ENCODE data around the gene PLXDC2. TPM values are rescaled to one million over a fixed set of nuclear protein-coding genes. Genes with fewer than 3 reads are reported as not detected.

The PLXDC2 gene
- total RNA-seq, 1 donor from 2014 or later = 7.5 TPM

DNA sequence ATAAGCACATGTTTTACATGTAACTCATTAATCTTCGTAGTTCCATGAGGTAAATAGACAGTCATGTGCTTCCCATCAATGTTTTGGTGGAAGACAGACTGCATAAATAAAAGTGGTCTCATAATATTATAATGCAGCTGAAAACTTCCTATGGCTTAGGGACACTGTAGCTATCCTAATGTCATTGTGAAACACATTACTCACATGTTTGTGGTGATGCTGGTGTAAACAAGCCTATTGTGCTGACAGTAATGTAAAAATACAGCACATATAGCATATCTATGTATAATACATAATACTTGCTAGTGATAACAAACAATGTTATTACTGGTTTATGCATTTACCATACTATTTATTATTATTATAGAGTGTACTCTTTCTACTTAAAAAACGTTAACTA is 37.2 kb upstream of the PLXDC2 start:
- TF ChIP-seq CTCF (IDR thresholded peaks at IDR 0.05; ENCODE audit: insufficient read depth, low read length, poor library complexity, severe bottlenecking) = no peak
- Histone ChIP-seq H3K4me3 (ENCODE audit: low read depth, low read length) (no peak overlapping the region), H3K36me3 (ENCODE audit: control insufficient read depth, insufficient read depth, low read length) (no peaks in the 10 kb centered on the region), H3K27me3 (ENCODE audit: control insufficient read depth, insufficient read depth, low read length) (no peaks in the 10 kb centered on the region)
- DNase-seq (ENCODE audit: low read depth) = no peak

DNA sequence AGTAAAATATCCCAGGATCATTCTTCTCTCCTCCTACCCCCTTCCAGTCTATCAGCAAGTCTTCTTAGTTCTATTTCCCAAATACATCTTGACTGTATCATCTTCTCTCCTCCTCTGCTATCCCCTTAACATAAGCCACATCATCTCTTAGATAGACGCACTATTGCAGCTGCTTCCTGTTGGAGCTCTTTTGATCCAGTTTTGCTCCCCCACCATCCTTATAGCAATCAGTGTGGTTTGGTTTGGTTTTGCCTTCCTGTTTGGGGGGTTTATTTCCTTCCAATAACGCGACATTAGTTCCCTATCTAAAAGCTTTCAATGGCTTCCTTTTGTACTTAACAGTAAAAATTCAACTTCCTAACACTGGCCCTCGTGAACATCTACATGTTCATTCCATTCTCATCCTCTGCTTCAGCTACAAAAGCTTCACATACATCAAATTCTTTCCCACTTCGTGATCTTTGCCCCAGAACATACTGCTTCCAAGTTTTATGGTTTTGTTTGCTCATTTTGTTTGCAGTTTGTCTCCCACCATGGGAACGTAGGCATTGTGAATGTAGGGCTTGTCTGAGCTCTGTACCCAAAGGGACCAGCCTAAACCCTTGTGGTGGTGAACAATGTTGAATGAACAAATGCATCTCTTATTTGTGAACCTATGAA is 33.7 kb upstream of the PLXDC2 start:
- no peak for DNase-seq (ENCODE audit: low read depth)
- Histone ChIP-seq H3K27me3 (ENCODE audit: control insufficient read depth, insufficient read depth, low read length) (no peaks in the 10 kb centered on the region), H3K4me3 (ENCODE audit: low read depth, low read length) (no peak overlapping the region), H3K36me3 (ENCODE audit: control insufficient read depth, insufficient read depth, low read length) (no peaks in the 10 kb centered on the region)
- no peak for TF ChIP-seq CTCF (IDR thresholded peaks at IDR 0.05; ENCODE audit: insufficient read depth, low read length, poor library complexity, severe bottlenecking)

- DNase-seq (ENCODE audit: low read depth) = no peak
- TF ChIP-seq CTCF (IDR thresholded peaks at IDR 0.05; ENCODE audit: insufficient read depth, low read length, poor library complexity, severe bottlenecking) = no peak
- Histone ChIP-seq H3K36me3 (ENCODE audit: control insufficient read depth, insufficient read depth, low read length) (no peaks in the 10 kb centered on the region), H3K27me3 (ENCODE audit: control insufficient read depth, insufficient read depth, low read length) (no peaks in the 10 kb centered on the region), H3K4me3 (ENCODE audit: low read depth, low read length) (no peak overlapping the region)
Measured at GRCh38 chr10:19783721-19784120, 32.5 kb upstream of the PLXDC2 start.

DNA sequence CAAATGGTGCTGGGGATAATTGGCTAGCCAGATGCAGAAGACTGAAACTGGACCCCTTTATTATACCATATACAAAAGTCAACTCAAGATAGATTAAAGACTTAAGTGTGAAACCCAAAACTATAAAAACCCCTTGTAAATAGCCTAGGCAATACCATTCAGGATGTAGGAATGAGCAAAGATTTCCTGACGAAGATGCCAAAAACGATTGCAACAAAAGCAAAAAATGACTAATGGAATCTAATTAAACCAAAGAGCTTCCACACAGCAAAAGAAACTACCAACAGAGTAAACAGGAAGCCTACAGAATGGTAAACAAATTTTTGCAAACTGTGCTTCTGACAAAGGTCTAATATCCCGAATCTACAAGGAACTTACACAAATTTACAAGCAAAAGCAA is 30.9 kb upstream of the PLXDC2 start:
- Histone ChIP-seq H3K27me3 (ENCODE audit: control insufficient read depth, insufficient read depth, low read length) (no peaks in the 10 kb centered on the region), H3K36me3 (ENCODE audit: control insufficient read depth, insufficient read depth, low read length) (no peaks in the 10 kb centered on the region), H3K4me3 (ENCODE audit: low read depth, low read length) (no peak overlapping the region)
- DNase-seq (ENCODE audit: low read depth) = no peak
- no peak for TF ChIP-seq CTCF (IDR thresholded peaks at IDR 0.05; ENCODE audit: insufficient read depth, low read length, poor library complexity, severe bottlenecking)

DNA sequence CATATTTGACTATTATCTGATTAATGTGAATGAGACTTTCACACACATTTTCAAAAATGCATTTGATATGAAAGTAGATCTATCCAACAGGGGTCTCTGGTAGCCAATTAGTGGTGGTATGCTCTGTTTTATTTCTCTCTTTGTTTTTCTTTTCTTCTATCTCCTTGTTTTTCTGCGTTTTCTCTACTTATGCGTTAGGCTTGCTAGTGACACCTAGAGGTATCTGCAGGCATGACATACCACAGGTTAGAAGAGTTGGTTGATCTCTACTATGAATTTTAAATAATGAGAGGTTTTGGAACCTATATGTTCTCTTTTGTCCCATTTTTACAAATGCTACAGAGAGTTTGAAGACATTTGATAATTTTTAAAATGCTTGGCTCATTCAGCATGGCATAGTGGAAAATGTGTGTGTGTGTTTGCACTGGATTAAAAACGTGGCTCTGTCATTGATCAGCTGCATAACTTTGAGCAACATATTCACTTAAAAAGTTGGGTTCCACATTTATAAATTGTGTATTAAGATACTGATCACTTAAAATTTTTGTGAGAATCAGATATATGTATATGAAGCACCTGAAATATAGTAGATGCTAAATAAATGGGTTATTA is 28.1 kb upstream of the PLXDC2 start:
- TF ChIP-seq CTCF (IDR thresholded peaks at IDR 0.05; ENCODE audit: insufficient read depth, low read length, poor library complexity, severe bottlenecking) = peak; percentile 89

DNA sequence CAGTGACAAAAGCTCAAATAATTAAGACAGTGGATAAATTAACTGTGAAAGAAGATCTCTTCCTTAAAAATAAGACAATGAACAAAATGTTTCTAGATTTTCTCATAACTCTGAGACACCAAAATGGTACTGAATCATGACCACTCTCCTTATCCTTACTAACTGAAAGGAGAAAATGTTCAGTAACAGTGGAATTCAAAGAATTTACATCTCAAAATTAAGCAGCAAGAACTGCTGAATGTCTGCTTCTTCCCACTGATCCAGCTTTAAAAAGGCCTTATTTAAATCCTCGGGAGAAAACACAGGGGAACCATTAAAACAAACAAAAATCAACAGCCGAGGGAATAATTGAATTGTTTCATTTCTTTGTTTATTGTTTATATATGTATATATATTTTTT is 27.3 kb upstream of the PLXDC2 start:
- H3K27me3 ChIP-seq (ENCODE audit: control insufficient read depth, insufficient read depth, low read length) = no peaks in the 10 kb centered on the region
- H3K36me3 ChIP-seq (ENCODE audit: control insufficient read depth, insufficient read depth, low read length) = no peaks in the 10 kb centered on the region
- TF ChIP-seq CTCF (IDR thresholded peaks at IDR 0.05; ENCODE audit: insufficient read depth, low read length, poor library complexity, severe bottlenecking) = no peak
- DNase-seq (ENCODE audit: low read depth) = no peak
- no peak overlapping the region for H3K4me3 ChIP-seq (ENCODE audit: low read depth, low read length)

More for the DNA sequence above, 28.1 kb upstream of the PLXDC2 start:
- no peaks in the 10 kb centered on the region for H3K27me3 ChIP-seq (ENCODE audit: control insufficient read depth, insufficient read depth, low read length)
- DNase-seq (ENCODE audit: low read depth) = peak; percentile 23
- no peaks in the 10 kb centered on the region for H3K36me3 ChIP-seq (ENCODE audit: control insufficient read depth, insufficient read depth, low read length)
- no peak overlapping the region for H3K4me3 ChIP-seq (ENCODE audit: low read depth, low read length)
